HCT116 (cell line): ENCODE results near the gene AZGP1.

Source experiments
- EZH2 ChIP-seq: fragments of 200-600 bp; sonication (generic); IDR thresholded peaks from 2 replicates; pipeline ENCODE4 v1.6.1; 2017; ENCODE audit warnings: antibody characterized with exemption, mixed run types
- POLR2A ChIP-seq: IDR thresholded peaks from 2 replicates; pipeline ENCODE4 v1.7.0; 2011; ENCODE audit warnings: borderline replicate concordance; ENCODE audit not compliant: insufficient read depth, insufficient read length; ENCODE audit errors: extremely low read depth
- POLR2AphosphoS5 ChIP-seq: IDR thresholded peaks from 2 replicates; pipeline ENCODE4 v1.6.1; 2011; ENCODE audit warnings: mild to moderate bottlenecking, low read depth, low read length, moderate library complexity
- SP1 ChIP-seq: IDR thresholded peaks from 2 replicates; pipeline ENCODE4 v1.6.1; 2012; ENCODE audit warnings: low read depth
- TF ChIP-seq, protein P1 (sequence below): IDR thresholded peaks from 2 replicates; pipeline ENCODE4 v1.6.1; 2012; ENCODE audit warnings: low read depth

DNA sequence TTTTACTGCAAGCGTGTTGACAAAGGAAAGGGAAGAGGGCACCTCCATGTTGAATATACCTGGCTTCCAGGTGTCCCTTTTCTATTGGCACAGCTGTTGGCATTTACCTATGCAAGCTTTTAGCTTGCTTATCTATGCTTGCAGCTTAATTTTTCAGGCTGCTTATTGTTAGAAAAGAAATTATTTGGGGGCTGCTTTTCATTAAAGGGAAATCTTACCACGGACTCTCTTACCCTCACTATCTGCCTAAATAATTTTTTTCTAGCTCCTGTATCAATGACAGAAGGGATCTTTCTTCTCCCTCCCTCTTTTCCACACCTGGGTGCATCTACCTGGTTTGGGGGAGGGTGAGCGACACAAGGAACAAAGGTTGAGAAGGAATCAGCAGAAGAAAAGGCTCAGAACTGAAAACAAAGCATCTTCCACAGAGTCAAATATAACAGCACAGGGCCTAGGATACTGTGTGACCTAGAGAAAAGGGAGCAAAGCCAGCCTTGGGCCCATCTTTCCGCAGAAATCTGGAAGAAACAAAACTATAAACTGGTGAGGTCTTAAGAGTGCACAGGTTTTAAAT lies 31.2 kb downstream of the AZGP1 start:
- TF ChIP-seq POLR2A (no peak), EZH2 (no peak), POLR2AphosphoS5 (no peak), SP1 (no peak)
- TF ChIP-seq, protein P1, sequence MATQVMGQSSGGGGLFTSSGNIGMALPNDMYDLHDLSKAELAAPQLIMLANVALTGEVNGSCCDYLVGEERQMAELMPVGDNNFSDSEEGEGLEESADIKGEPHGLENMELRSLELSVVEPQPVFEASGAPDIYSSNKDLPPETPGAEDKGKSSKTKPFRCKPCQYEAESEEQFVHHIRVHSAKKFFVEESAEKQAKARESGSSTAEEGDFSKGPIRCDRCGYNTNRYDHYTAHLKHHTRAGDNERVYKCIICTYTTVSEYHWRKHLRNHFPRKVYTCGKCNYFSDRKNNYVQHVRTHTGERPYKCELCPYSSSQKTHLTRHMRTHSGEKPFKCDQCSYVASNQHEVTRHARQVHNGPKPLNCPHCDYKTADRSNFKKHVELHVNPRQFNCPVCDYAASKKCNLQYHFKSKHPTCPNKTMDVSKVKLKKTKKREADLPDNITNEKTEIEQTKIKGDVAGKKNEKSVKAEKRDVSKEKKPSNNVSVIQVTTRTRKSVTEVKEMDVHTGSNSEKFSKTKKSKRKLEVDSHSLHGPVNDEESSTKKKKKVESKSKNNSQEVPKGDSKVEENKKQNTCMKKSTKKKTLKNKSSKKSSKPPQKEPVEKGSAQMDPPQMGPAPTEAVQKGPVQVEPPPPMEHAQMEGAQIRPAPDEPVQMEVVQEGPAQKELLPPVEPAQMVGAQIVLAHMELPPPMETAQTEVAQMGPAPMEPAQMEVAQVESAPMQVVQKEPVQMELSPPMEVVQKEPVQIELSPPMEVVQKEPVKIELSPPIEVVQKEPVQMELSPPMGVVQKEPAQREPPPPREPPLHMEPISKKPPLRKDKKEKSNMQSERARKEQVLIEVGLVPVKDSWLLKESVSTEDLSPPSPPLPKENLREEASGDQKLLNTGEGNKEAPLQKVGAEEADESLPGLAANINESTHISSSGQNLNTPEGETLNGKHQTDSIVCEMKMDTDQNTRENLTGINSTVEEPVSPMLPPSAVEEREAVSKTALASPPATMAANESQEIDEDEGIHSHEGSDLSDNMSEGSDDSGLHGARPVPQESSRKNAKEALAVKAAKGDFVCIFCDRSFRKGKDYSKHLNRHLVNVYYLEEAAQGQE: no peak
